SK-N-SH treated with all-trans-retinoic acid at 6 μM for 48 hours (cell line): Measurements from ENCODE around the gene CHAC1.

Experiments
- ATAC-seq: fragments of 200-7000 bp; cut with Tn5 transposase; 3 replicates; pipeline ENCODE4 v1.9.1; 2020; ENCODE audit warnings: mild to moderate bottlenecking, moderate library complexity
- ARNTL ChIP-seq: fragments of 450-650 bp; formaldehyde crosslinking; IDR thresholded peaks from 2 replicates; pipeline ENCODE4 v1.5.0; 2020; ENCODE audit warnings: low read depth, mild to moderate bottlenecking, moderate library complexity, borderline replicate concordance
- BACH2 ChIP-seq: fragments of 250-450 bp; sonication (Bioruptor Pico); IDR thresholded peaks from 2 replicates; pipeline ENCODE4 v1.9.0; 2021; ENCODE audit warnings: mild to moderate bottlenecking, borderline replicate concordance
- CSDC2 ChIP-seq: fragments of 250-450 bp; sonication (Bioruptor Pico); IDR thresholded peaks from 2 replicates; pipeline ENCODE4 v1.5.0; 2020; ENCODE audit warnings: mild to moderate bottlenecking, moderate library complexity
- CSRNP3 ChIP-seq: fragments of 250-450 bp; sonication (Bioruptor Pico); IDR thresholded peaks from 2 replicates; pipeline ENCODE4 v1.5.1; 2021; ENCODE audit warnings: mild to moderate bottlenecking, moderate library complexity
- GLIS3 ChIP-seq: fragments of 250-450 bp; sonication (Bioruptor Pico); IDR thresholded peaks from 2 replicates; pipeline ENCODE4 v1.5.0; 2020; ENCODE audit warnings: mild to moderate bottlenecking, moderate library complexity
- ISL1 ChIP-seq: fragments of 250-450 bp; sonication (Bioruptor Pico); IDR thresholded peaks from 2 replicates; pipeline ENCODE4 v2.1.2; 2022; ENCODE audit warnings: mild to moderate bottlenecking, moderate library complexity
- OSR1 ChIP-seq: fragments of 250-450 bp; sonication (Bioruptor Pico); IDR thresholded peaks from 2 replicates; pipeline ENCODE4 v1.8.0; 2022; ENCODE audit warnings: moderate library complexity, mild to moderate bottlenecking, inconsistent platforms
- PATZ1 ChIP-seq: fragments of 250-450 bp; sonication (Bioruptor Pico); IDR thresholded peaks from 2 replicates; pipeline ENCODE4 v1.8.0; 2020; ENCODE audit warnings: mild to moderate bottlenecking, moderate library complexity, borderline replicate concordance
- POU6F1 ChIP-seq: fragments of 250-450 bp; sonication (Bioruptor Pico); IDR thresholded peaks from 2 replicates; pipeline ENCODE4 v1.8.0; 2021; ENCODE audit warnings: low read depth, mild to moderate bottlenecking, moderate library complexity, borderline replicate concordance
- PPARA ChIP-seq: fragments of 250-450 bp; sonication (Bioruptor Pico); IDR thresholded peaks from 2 replicates; pipeline ENCODE4 v1.5.0; 2020; ENCODE audit warnings: mild to moderate bottlenecking, borderline replicate concordance
- RARB ChIP-seq: fragments of 250-450 bp; sonication (Bioruptor Pico); IDR thresholded peaks from 2 replicates; pipeline ENCODE4 v1.8.0; 2021; ENCODE audit warnings: mild to moderate bottlenecking, moderate library complexity
- SNAI2 ChIP-seq: fragments of 250-450 bp; sonication (Bioruptor Pico); IDR thresholded peaks from 2 replicates; pipeline ENCODE4 v1.5.0; 2020; ENCODE audit warnings: mild to moderate bottlenecking, moderate library complexity
- TCF4 ChIP-seq: fragments of 250-450 bp; sonication (Bioruptor Pico); IDR thresholded peaks from 2 replicates; pipeline ENCODE4 v1.8.0; 2021; ENCODE audit warnings: mild to moderate bottlenecking, moderate library complexity, borderline replicate concordance
- TOX ChIP-seq: fragments of 250-450 bp; sonication (Bioruptor Pico); IDR thresholded peaks from 2 replicates; pipeline ENCODE4 v1.8.0; 2021; ENCODE audit warnings: mild to moderate bottlenecking, moderate library complexity, borderline replicate concordance
- ZFP3 ChIP-seq: fragments of 250-450 bp; sonication (Bioruptor Pico); IDR thresholded peaks from 2 replicates; pipeline ENCODE4 v1.5.0; 2020; ENCODE audit warnings: mild to moderate bottlenecking, moderate library complexity
- ZFP30 ChIP-seq: fragments of 450-650 bp; formaldehyde crosslinking; IDR thresholded peaks from 2 replicates; pipeline ENCODE4 v1.5.0; 2022; ENCODE audit warnings: mild to moderate bottlenecking, moderate library complexity
- ZNF565 ChIP-seq: fragments of 450-650 bp; formaldehyde crosslinking; conservative IDR thresholded peaks from 2 replicates; pipeline ENCODE4 v1.5.0; 2020; ENCODE audit warnings: low read depth, mild to moderate bottlenecking, moderate library complexity
- ZNF70 ChIP-seq: fragments of 450-650 bp; formaldehyde crosslinking; IDR thresholded peaks from 2 replicates; pipeline ENCODE4 v1.5.0; 2020; ENCODE audit warnings: mild to moderate bottlenecking, moderate library complexity
- ZNF8 ChIP-seq: fragments of 450-650 bp; formaldehyde crosslinking; IDR thresholded peaks from 2 replicates; pipeline ENCODE4 v1.5.0; 2020; ENCODE audit warnings: mild to moderate bottlenecking, moderate library complexity

Gene CHAC1

GRCh38 chr15:40936234-40936708 lies 17.0 kb upstream of the CHAC1 start (continued):
- no peak for TF ChIP-seq TCF4 (CRISPR knock-in tag)

DNA sequence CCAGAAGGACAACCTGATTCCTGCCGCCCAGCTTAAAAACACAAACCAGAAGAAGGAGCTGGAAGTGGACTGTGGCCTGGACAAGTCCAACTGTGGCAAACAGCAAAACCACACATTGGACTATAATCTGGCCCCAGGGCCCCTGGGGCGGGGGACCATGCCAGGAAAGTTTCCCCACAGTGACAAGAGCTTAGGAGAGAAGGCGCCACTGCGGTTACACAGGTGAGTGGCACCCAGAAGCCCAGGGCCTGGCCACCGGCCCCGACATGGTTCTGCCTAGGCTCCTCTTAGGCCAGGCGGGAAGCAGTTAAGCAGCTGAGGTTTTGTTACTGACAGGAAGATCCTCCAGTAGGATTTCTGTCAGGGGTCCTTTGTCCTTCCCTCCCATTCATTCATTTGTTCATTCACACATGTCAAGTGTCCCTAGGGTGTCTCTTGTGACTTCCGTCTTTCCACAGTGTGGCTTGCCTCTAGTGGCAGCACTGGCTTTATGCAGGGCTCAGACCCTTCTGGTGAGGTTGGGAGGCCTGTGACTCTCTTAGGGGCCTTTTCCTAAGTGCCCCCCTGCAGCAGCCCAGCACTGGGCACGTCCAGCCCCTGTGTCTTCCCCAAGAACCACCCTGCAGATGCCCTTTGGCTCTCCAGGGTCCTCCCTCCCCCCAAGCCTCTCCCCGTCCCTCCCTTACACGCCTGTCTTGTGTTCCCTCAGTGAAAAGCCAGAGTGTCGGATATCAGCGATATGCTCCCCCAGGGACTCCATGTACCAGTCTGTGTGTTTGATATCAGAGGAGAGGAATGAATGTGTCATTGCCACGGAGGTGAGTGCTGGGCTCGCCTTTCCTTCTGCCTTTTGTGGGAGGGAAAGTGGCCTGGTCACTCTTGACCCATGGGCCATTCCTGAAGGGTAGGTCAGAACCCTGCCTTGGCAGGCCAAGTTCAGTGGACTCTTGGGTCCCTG lies 16.3 kb upstream of the CHAC1 start:
- TF ChIP-seq GLIS3 (CRISPR knock-in tag) (no peak), OSR1 (no peak), ARNTL (CRISPR knock-in tag) (no peak), ZFP3 (CRISPR knock-in tag) (no peak), SNAI2 (CRISPR knock-in tag) (no peak), ZFP30 (CRISPR knock-in tag) (no peak), ISL1 (CRISPR knock-in tag) (no peak), ZNF70 (CRISPR knock-in tag) (no peak), TCF4 (CRISPR knock-in tag) (no peak), PPARA (CRISPR knock-in tag) (no peak)
- ATAC-seq, result no peak

DNA sequence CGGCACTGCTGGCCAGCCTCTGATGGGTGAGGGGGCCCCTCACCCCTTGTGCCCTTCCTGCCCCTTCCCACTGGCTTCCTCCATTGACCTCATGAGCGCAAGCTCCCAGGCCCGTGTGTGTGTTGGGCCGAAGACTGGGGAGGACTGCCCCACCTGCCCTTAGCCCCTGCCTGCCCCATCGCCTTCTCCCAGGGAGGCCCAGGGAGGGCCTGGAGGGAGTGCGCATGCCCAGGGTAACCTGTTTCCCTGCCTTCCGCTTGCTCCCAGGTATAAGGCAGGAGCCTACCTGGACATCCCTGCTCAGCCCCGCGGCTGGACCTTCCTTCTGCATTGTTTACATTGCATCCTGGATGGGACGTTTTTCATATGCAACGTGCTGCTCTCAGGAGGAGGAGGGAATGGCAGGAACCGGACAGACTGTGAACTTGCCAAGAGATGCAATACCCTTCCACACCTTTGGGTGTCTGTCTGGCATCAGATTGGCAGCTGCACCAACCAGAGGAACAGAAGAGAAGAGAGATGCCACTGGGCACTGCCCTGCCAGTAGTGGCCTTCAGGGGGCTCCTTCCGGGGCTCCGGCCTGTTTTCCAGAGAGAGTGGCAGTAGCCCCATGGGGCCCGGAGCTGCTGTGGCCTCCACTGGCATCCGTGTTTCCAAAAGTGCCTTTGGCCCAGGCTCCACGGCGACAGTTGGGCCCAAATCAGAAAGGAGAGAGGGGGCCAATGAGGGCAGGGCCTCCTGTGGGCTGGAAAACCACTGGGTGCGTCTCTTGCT lies 15.3 kb upstream of the CHAC1 start:
- peak; percentile 70 for ATAC-seq
- TF ChIP-seq SNAI2 (CRISPR knock-in tag) (no peak), PATZ1 (CRISPR knock-in tag) (no peak), POU6F1 (no peak), CSDC2 (CRISPR knock-in tag) (no peak), RARB (no peak), ZFP30 (CRISPR knock-in tag) (no peak), BACH2 (CRISPR knock-in tag) (no peak), ARNTL (CRISPR knock-in tag) (no peak), ZNF8 (CRISPR knock-in tag) (no peak), ZNF565 (CRISPR knock-in tag) (no peak), GLIS3 (CRISPR knock-in tag) (no peak)
- TF ChIP-seq, all 23 proteins: peak for 0

GRCh38 chr15:40938536-40938870 lies 14.8 kb upstream of the CHAC1 start:
- no peak for TF ChIP-seq TOX
- no peak for TF ChIP-seq POU6F1
- no peak for TF ChIP-seq ZNF8 (CRISPR knock-in tag)
- no peak for TF ChIP-seq BACH2 (CRISPR knock-in tag)
- TF ChIP-seq CSRNP3 (CRISPR knock-in tag), result no peak
- TF ChIP-seq ARNTL (CRISPR knock-in tag), result no peak
- TF ChIP-seq CSDC2 (CRISPR knock-in tag), result no peak
- TF ChIP-seq, all 23 proteins: peak for 0
- ATAC-seq, result no peak
